ENCODE data around the gene PTPRM. TPM values are rescaled to one million over a fixed set of nuclear protein-coding genes. Genes with fewer than 3 reads are reported as not detected.

Gene PTPRM
- total RNA-seq, 1 experiment from 2014 or later, result 42.3 TPM

DNA sequence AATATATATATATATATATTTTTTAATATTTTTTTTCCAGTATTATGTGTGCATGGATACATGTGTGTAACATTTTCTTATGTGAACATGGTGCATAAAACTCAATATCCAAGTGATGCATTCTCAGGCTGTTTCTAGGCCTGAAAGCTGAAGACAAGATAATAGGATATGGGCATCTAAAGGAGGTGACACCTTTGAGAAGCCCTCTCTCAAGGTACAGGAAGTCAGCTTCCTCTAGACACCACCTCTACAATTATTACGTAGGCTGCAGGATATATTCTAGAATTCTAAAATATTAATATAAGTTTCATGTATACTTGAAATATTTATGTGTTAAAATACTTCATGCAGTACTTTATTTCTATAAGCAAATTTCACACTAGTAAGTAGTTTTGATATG, 327.5 kb downstream of the PTPRM start:
- CTCF ChIA-PET, result no interaction called here
- BruUV-seq (replicated peaks), result no TSS peak
- no peaks in the 10 kb centered on the region for H3K4me1 Mint-ChIP-seq (ENCODE audit: low read depth, unreplicated experiment)
- no peaks in the 10 kb centered on the region for H3K36me3 Mint-ChIP-seq (ENCODE audit: insufficient read depth, unreplicated experiment)
- H3K27me3 Mint-ChIP-seq (ENCODE audit: unreplicated experiment), result no peaks in the 10 kb centered on the region
- TF ChIP-seq, protein P1, sequence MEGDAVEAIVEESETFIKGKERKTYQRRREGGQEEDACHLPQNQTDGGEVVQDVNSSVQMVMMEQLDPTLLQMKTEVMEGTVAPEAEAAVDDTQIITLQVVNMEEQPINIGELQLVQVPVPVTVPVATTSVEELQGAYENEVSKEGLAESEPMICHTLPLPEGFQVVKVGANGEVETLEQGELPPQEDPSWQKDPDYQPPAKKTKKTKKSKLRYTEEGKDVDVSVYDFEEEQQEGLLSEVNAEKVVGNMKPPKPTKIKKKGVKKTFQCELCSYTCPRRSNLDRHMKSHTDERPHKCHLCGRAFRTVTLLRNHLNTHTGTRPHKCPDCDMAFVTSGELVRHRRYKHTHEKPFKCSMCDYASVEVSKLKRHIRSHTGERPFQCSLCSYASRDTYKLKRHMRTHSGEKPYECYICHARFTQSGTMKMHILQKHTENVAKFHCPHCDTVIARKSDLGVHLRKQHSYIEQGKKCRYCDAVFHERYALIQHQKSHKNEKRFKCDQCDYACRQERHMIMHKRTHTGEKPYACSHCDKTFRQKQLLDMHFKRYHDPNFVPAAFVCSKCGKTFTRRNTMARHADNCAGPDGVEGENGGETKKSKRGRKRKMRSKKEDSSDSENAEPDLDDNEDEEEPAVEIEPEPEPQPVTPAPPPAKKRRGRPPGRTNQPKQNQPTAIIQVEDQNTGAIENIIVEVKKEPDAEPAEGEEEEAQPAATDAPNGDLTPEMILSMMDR (IDR thresholded peaks at IDR 0.05; ENCODE audit: unreplicated experiment), result no peak
- H3K9me3 Mint-ChIP-seq (ENCODE audit: low read depth, unreplicated experiment), result no peaks in the 10 kb centered on the region
- intact Hi-C loops (cut with micrococcal nuclease; ENCODE audit: unreplicated experiment), result no loop called here
- H3K27ac Mint-ChIP-seq (ENCODE audit: unreplicated experiment), result no peak overlapping the region
- DNase-seq, result no peak
- H3K4me3 Mint-ChIP-seq (ENCODE audit: low read depth, unreplicated experiment), result no peak overlapping the region

DNA sequence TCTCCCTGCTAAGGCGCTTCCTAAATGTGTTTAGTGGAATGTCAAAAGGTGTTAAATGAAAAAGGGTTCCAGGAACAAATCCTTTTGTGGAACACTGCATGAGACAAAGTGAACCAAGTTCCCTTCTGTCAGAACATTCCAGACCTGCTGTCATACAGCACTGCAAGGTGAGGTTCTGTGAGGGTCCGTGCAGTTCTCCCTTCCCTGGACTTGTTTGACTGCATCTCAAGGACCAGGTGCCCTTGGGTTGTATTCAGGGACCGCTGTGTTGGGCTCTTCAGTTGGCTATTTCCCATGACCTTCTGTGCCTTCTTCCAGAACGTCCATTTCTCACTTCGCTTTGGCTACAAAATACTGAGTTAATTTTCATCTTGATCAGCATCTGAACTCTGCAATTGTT, 328.2 kb downstream of the PTPRM start:
- no TSS peak for BruUV-seq (replicated peaks)
- TF ChIP-seq, protein P1 (IDR thresholded peaks at IDR 0.05; ENCODE audit: unreplicated experiment), result no peak
- Mint-ChIP-seq H3K27ac (ENCODE audit: unreplicated experiment) (no peak overlapping the region), H3K4me1 (ENCODE audit: low read depth, unreplicated experiment) (no peaks in the 10 kb centered on the region), H3K36me3 (ENCODE audit: insufficient read depth, unreplicated experiment) (no peaks in the 10 kb centered on the region), H3K4me3 (ENCODE audit: low read depth, unreplicated experiment) (no peak overlapping the region), H3K9me3 (ENCODE audit: low read depth, unreplicated experiment) (no peaks in the 10 kb centered on the region), H3K27me3 (ENCODE audit: unreplicated experiment) (no peaks in the 10 kb centered on the region)
- intact Hi-C loops (cut with micrococcal nuclease; ENCODE audit: unreplicated experiment), result no loop called here
- DNase-seq, result no peak
- CTCF ChIA-PET, result no interaction called here

DNA sequence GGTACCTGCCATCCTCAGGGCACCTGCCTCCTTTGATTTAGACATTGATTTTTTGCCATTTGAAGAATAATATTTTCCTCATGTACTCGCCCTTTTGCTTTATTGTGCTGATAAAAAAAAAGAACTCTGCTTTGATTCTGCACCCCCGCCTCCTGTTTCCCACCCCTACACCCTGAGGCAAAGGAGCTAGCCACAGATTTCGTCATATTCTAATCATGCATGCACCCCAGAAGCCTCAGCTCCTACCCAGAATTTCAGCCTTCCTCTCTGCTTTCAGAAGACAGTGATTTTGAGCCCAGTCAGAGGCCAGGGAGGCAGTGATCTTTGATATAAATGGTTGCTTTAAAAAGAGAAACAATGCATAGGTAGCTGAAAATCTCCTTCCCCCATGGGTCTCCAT, 329.0 kb downstream of the PTPRM start:
- Mint-ChIP-seq H3K27me3 (ENCODE audit: unreplicated experiment) (no peaks in the 10 kb centered on the region), H3K36me3 (ENCODE audit: insufficient read depth, unreplicated experiment) (no peaks in the 10 kb centered on the region), H3K27ac (ENCODE audit: unreplicated experiment) (no peak overlapping the region), H3K9me3 (ENCODE audit: low read depth, unreplicated experiment) (no peaks in the 10 kb centered on the region), H3K4me3 (ENCODE audit: low read depth, unreplicated experiment) (no peak overlapping the region), H3K4me1 (ENCODE audit: low read depth, unreplicated experiment) (no peaks in the 10 kb centered on the region)
- intact Hi-C loops (cut with micrococcal nuclease; ENCODE audit: unreplicated experiment), result no loop called here
- BruUV-seq (replicated peaks), result no TSS peak
- DNase-seq, result no peak
- TF ChIP-seq, protein P1 (IDR thresholded peaks at IDR 0.05; ENCODE audit: unreplicated experiment), result no peak
- CTCF ChIA-PET, result interaction anchor here (0.5 kb wide), 1 partner anchor 53 kb away, joined by 3 read pairs; no protein-coding TSS in a partner anchor

DNA sequence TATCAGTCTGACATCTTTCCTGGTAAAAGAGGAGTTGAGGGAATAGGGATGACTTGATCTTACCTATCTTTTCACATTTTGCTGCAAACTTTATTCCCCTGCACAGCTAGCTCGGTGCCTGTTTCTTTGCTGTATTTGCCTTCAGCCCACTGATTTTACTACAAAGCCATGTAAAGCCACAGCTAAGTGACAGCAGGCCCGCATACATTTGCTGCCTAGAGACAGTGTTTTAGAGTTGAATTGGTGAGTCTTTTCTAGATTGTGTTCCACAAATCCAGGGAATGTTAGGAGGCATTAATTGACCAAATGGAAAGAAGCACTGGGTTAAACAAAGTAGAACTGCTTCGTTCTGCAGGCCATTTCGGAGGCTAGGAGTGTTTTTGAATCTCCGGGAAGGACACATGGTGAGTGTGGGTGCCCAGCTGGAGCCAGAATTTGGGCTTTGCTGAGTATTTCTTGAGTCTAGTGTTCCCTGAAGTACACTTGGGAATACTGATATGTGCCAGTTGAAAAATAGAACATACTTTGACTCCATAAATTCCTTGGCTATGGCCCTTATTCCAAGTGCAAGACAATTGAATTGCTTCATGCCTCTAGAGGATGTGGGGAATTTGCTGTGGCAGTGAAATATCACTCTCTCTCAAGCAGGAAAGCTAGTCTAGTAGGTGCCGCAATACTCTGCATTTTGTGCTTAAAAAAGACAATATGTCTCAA, 329.8 kb downstream of the PTPRM start:
- CTCF ChIA-PET, result no interaction called here
- Mint-ChIP-seq H3K27ac (ENCODE audit: unreplicated experiment) (no peak overlapping the region), H3K4me1 (ENCODE audit: low read depth, unreplicated experiment) (no peaks in the 10 kb centered on the region), H3K27me3 (ENCODE audit: unreplicated experiment) (no peaks in the 10 kb centered on the region), H3K36me3 (ENCODE audit: insufficient read depth, unreplicated experiment) (no peaks in the 10 kb centered on the region), H3K4me3 (ENCODE audit: low read depth, unreplicated experiment) (no peak overlapping the region), H3K9me3 (ENCODE audit: low read depth, unreplicated experiment) (no peaks in the 10 kb centered on the region)
- BruUV-seq (replicated peaks), result no TSS peak
- TF ChIP-seq, protein P1 (IDR thresholded peaks at IDR 0.05; ENCODE audit: unreplicated experiment), result no peak
- DNase-seq, result no peak
- intact Hi-C loops (cut with micrococcal nuclease; ENCODE audit: unreplicated experiment), result no loop called here

All from Calu3 (cell line).